Superior temporal gyrus (tissue), 1 donor: ENCODE data around the gene CAB39L.

Experiments used
- DNase-seq: peaks from one replicate; pipeline ENCODE4 v3.0.0-alpha.2; 2016; ENCODE audit errors: extremely low spot score

Gene CAB39L

DNA sequence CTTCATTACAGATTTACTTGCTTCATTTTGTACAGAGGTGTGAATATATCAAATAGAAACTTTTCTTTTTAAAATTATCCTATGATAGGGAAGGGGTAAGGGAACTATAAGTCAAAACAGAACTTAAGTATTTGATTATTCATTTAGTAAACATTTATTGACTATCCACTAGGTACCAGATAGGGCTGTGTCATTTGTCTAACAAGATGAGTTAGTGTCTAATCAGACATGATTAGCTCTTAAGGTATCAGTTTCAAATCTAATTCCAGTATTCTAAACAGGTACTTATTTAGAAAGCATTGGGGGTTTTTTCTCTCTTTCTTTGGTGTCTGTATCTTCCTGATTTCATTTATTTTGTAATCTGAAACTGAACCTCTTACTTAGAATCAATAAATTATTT, 164.0 kb downstream of the CAB39L start:
- no peak for DNase-seq

DNA sequence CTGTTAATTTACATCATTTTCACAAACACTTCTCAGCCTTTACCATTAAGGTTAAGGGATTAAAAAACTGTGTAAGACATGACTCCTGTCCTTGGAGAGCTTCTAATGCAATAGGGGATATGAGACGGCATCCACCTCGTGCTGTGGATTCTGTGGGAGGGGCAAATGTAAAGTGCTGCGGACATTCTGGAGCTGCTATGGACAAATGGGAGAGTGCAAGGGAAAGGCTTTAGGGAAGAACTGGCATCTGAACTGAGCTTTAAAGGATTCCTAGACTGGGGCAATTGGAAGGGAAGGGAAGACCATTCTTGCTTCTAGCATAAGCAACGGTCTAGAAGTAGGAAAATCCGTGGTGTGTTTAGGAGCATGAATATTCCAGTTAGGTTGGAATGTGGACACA, 164.8 kb downstream of the CAB39L start:
- DNase-seq = no peak

DNA sequence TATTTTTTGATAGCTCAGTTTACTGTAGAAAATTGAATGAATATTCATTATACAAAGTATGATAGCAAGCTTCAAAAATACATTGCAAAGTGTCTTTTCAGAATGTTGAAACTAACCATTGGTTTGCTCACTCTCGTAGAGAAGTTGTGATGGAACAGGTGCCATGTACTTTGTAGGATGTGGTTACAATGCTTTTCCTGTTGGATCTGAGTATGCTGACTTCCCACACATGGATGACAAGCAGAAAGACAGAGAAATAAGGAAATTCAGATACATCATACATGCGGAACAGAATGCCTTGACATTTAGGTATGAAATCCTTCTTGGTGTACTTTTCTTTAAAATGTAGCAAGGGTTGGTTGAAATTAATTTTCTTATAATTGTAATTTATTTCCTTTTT, 165.7 kb downstream of the CAB39L start:
- no peak for DNase-seq

DNA sequence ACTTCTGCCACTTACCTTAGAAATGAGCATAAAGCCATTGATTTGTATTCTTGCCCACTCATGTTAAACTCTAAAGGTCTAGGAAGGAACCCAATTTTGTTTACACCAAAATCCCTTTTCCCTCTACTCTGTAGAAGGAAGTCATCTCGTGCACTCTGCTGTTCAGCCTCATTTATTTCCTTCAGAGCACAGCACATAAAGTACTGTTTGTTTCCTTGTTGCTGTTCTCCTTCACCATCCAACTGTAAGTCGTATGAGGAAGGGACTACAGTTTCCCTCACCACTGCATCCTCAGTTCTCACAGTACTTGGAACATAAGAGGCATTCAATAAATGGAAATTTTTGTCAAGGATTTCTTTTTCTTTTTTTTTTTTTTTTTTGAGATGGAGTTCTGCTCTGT, 171.6 kb downstream of the CAB39L start:
- no peak for DNase-seq

DNA sequence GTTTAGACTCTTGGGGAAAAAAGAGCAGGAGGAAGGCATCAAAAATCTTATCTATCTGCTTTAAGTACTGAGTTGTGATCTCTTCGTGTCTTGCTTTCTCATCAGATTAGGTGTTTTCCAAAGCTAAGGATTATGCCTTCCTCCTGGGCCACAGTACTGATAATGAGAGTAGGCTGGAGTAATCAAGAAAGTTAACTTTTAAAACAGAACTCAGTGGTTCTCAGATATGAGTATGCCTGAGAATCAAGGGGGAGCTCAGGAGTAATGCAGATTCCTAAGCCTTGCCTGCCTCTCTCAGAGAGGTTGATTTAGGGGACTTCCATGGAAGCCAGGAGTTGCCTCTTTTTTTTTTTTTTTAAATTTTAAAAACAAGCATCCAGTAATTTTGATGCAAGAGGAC, 172.6 kb downstream of the CAB39L start:
- DNase-seq = no peak

DNA sequence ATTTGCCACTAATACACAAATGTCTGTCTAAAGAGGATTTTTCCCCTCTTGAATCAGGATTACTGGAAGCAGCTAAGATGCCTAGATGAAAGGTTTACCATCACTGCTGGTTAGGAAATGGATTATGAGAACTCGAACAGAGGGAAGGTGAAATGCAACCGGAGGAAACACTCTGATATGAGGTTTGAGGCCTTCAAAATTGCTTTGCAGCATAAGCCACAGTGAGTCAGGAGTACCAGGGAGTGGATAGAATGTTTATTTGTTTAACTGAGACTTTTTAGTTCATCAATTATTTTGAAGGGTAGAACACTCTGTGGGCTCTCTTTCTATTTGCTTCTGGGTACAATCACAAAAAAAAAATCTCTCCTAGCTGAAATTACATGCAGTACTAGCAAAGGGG, 178.0 kb downstream of the CAB39L start:
- no peak for DNase-seq

DNA sequence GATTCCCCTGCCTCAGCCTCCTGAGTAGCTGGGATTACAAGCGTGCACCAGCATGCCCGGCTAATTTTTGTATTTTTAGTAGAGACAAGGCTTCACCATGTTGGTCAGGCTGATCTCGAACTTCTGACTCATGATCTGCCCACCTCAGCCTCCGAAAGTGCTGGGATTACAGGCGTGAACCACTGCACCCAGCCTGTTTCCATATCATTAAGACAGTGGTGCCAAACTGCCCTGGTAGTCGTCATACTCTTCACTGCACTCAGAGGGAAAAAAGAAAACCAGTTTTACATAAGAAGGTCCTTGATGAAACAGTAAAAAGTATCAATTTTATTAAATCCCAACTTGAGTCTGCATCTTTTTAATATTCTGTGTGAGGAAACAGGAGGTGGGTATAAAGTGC, 181.2 kb downstream of the CAB39L start:
- DNase-seq = no peak

DNA sequence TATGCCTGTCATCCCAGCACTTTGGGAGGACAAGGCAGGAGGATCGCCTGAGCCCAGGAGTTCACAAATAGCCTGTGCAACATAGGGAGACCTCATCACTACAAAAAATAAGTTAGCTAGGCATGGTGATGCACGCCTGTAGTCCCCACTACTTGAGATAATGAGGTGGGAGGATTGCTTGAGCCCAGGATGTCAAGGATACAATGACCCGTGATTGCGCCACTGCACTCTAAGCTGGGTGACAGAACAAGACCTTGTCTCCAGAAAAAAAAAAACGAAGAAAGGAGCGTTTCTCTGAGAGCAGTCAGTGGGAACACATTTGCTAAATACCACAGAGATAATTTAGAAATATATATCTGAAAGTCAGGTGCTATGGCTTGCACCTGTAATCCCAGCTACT, 184.3 kb downstream of the CAB39L start:
- no peak for DNase-seq
